Hematopoietic multipotent progenitor cell (in vitro differentiated cells): ENCODE measurements around the gene PPIP5K1. TPM values are rescaled to one million over a fixed set of nuclear protein-coding genes. Genes with fewer than 3 reads are reported as not detected.
"Not testable (repeated sequence)": the region's sequence is repeated elsewhere in the genome, so short reads cannot be mapped to it uniquely, and the experiment has no call there.

Experiments
- DNase-seq, 3 donors: peaks; one replicate each; pipeline ENCODE4 v3.0.0-alpha.2; 2011 to 2015; ENCODE audit warnings: low read depth in 2 of 3, low spot score in 2 of 3
- total RNA-seq: library from RNA; depleted of rRNA; stranded (reverse); fragments of >200 nt; gene quantifications from one replicate; pipeline ENCODE4 v1.2.3, GENCODE V29; 2012

Gene PPIP5K1
- total RNA-seq, result 47.9 TPM

- DNase-seq, result not testable (repeated sequence)
Observed at GRCh38 chr15:43589778-43590466, at the start of gene PPIP5K1. Gene PPIP5K1 (minus strand): TSS chr15:43590208. CDS start chr15:43584504, 5,704 bp downstream.

GRCh38 chr15:43638464-43639204 is 48.6 kb upstream of the PPIP5K1 start:
- DNase-seq, result not testable (repeated sequence)

GRCh38 chr15:43626937-43627336 is 36.9 kb upstream of the PPIP5K1 start:
- DNase-seq, result not testable (repeated sequence)

GRCh38 chr15:43625106-43625505 is 35.1 kb upstream of the PPIP5K1 start:
- no peak for DNase-seq

DNA sequence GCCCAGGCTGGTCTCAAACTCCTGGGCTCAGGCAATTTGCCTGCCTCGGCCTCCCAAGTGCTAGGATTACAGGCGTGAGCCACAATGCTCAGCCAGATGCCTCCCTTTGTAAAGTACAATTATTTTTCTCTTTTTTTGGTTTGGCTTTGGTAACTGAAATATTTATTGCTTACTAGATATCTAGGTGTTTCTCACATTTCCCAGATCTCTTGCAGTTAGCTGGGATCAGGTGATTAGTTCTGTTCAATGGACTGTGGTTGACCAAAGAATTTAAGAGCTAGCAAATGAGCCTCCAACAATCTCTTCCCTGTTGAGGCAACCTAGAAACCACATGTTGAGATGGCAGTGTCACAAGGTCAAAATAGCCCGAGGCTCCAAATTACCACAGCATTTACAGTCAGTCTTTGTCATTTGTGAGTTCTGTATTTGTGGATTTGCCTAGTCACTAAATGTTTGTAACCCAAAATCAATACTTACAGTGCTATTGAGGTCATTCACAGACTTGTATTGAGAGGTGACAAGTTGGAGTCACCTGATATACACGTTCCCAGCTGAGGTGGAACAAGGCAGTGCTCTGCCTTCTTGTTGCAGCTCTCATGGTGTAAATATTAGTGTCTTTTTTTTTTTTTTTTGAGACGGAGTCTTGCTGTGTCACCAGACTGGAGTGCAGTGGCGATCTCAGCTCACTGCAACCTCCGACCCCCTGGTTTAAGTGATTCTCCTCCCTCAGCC is 32.2 kb upstream of the PPIP5K1 start:
- not testable (repeated sequence) for DNase-seq

- not testable (repeated sequence) for DNase-seq
Observed at GRCh38 chr15:43618700-43619099, 28.7 kb upstream of the PPIP5K1 start, which contains the start of gene STRC. Gene STRC (minus strand): TSS chr15:43618800. CDS start chr15:43618722, 78 bp downstream.

GRCh38 chr15:43617750-43618149 is 27.7 kb upstream of the PPIP5K1 start:
- not testable (repeated sequence) for DNase-seq

GRCh38 chr15:43602233-43602632 is 12.2 kb upstream of the PPIP5K1 start:
- DNase-seq, result not testable (repeated sequence)

DNA sequence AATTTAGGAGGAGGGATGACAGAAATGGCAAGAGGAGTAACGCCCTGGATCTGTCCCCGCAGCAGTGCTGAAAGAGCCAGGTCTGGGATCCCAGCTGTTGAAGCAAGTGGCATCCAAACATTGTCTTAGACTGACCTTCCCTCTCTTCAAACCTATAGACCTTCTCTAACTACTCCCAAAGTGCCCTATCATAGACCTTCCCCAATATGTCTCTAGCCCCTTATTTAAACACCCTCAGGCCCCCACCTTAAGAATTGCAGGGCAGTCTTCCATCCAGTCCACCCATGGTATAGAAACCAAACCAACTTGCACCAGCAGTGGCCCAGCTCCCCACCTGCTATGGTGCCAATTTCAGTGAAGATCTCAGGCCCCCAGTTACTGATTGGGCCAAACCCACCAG is 10.2 kb upstream of the PPIP5K1 start:
- DNase-seq, result not testable (repeated sequence)

- DNase-seq, result not testable (repeated sequence)
Observed at GRCh38 chr15:43599131-43599530, 9.1 kb upstream of the PPIP5K1 start.

DNA sequence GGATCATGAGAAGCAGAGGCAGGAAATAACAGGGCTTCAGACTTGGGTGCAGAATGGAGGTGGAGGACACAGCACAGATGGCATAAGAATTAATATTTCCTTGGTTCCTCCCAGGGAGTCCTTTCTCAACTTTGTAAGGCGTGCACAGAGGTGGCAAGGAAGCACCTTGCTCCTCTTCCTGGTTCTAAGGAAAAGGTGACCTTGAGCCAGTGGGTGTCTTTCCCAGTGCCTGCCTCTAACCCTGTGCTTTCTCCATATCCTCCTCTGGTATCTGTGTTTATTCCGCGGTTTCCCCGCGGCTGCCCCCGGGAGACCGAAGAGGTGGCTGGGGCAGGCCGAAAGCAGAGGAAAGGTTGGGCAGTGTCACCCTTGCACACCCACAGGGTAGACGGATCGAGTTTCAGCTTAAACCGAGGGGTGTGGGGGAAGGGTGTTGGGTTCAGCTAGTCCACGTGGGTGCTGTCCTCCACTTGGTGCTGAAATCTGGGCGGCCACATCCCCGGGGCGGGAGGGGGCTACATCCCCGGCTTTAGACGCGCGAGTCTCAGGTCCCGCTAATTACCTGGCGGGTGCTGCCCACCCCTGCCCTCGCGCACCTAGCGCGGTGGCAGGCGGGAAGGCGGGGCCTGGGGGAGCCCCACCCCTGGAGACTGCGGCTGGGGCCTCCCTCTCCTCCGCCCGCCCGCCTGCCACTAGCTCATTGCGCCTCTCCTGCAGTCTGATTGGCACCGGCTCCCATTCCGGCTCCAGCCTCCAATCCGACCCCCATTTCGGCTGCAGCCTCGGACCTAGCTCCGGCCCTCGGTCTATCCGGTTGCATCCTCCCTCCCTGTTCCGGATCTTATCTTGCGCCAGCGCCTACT is 3.6 kb upstream of the PPIP5K1 start, which contains the start of gene CKMT1B:
Gene CKMT1B (plus strand): TSS at position 700 of the 863 bp plus-strand sequence. CDS start 192 bp downstream, outside the sequence.
- DNase-seq, result not testable (repeated sequence)

DNA sequence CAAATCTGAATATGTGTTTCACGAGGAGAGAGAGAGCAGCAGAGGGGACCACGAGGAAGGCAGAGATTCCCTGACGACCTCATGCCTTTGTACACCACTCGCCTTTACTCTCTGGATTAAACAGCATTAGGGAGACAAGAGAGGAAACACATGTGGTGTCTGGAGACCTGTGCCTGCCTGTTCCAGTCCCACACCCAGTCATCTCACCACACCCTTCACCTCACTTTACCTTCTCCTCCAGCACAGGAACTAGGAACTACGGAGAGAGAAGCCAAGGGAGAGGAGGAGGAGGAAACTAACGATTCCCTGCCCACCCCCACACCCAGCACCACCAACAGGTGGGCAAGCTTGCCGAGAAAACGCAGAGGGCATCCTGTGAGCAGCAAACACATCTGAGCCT is 2.8 kb upstream of the PPIP5K1 start:
- DNase-seq, result not testable (repeated sequence)

- not testable (repeated sequence) for DNase-seq
Observed at GRCh38 chr15:43574607-43575006, 15.4 kb downstream of the PPIP5K1 start.

DNA sequence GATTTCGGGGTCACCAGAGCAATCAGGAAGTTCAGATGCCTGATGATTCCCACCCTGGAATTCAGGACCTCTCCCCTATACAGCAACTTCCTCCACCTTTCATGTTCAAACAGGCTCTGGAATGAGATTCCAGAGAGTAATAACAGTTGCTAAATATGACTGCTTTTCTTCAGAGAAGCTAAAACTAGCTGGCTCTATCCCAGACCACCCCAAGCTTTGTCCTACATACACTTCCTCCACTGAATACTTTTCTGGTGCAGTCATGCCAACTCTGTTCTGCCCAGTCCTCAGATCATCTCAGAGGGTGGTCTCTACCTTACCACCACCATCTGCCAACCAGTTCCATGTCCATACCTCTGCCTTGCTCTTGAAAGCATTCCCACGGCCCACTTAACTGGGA is 23.4 kb downstream of the PPIP5K1 start:
- not testable (repeated sequence) for DNase-seq

- not testable (repeated sequence) for DNase-seq
Observed at GRCh38 chr15:43563793-43564192, 26.2 kb downstream of the PPIP5K1 start.

DNA sequence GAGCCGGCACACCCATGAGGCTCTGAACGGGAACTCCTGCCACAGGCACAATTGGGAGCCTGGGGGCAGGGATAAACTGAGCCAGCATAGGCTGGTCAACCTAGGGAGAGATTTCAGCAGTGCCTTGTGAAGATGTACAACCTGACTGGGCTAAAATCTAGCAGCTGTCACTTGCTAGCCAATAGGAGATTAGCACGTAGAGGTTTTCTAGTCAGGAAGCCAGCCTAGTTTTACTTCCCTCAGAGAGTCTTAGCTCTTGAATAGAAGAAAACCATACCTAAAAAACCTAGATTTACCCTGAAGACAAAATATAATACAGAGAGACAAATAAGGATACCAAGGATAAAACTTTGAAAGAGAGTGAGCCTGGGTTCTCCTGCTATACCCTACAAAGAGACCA is 27.3 kb downstream of the PPIP5K1 start:
- DNase-seq, result not testable (repeated sequence)

DNA sequence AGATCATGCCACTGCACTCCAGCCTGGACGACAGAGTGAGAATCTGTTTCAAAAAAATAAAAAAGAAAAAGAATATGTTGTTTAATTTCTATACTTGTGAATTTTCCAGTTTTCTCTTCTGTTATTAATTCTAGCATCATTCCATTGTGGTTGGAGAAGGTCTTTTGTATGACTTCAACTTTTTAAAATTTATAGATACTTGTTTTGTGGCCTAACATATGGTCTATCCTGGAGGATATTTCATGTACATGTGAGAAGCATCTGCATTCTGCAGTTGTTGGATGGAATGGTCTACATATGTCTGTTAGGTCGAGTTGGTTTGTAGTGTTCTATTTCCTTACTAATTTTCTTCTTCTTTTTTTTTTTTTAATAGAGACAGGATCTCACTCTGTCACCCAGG is 37.0 kb downstream of the PPIP5K1 start:
- DNase-seq, result no peak

GRCh38 chr15:43552256-43552655 is 37.8 kb downstream of the PPIP5K1 start:
- DNase-seq, result no peak

- no peak for DNase-seq
Observed at GRCh38 chr15:43550527-43551363, 39.3 kb downstream of the PPIP5K1 start.
